Sigmoid colon (tissue), 4 donors: Measurements from ENCODE around the gene TULP3.

ENCODE experiments used
- CTCF ChIP-seq, 4 experiments: fragments of 450-650 bp in 3 of 4; fragments of 200-600 bp in 1 of 4; IDR thresholded peaks; one replicate each; pipeline ENCODE4 v1.5.1; 2016 to 2019; ENCODE audit warnings: antibody characterized with exemption in 4 of 4, mild to moderate bottlenecking in 3 of 4, moderate library complexity in 2 of 4
- EP300 ChIP-seq, 4 donors: sonication (generic); formaldehyde crosslinking; IDR thresholded peaks; one replicate each; pipeline ENCODE4 v1.6.1; 2017; ENCODE audit warnings: antibody characterized with exemption in 4 of 4

GRCh38 chr12:2860170-2860569 is 30.5 kb upstream of the TULP3 start:
- TF ChIP-seq CTCF (IDR thresholded peaks at IDR 0.05), result no peak
- TF ChIP-seq EP300 (IDR thresholded peaks at IDR 0.05), result no peak
